Naive thymus-derived CD4-positive, alpha-beta T cell (primary cell): Measurements from ENCODE around the gene NT5M. TPM values are rescaled to one million over a fixed set of nuclear protein-coding genes. Genes with fewer than 3 reads are reported as not detected.
A peak's percentile ranks its signal among the peaks of the same experiment; 100 is the strongest.

Source experiments
- ATAC-seq: fragments of 150-1000 bp; cut with Tn5 transposase; 2 replicates; pipeline ENCODE4 v1.10.0; 2021; ENCODE audit warnings: mild to moderate bottlenecking, moderate library complexity
- CTCF ChIA-PET: fragments of 350-600 bp; sonication (Branson Sonifier 250); formaldehyde crosslinking; loops from one replicate; lab custom pipeline; 2021; ENCODE audit warnings: antibody characterized with exemption; lab: Charles Lee
- POLR2A ChIA-PET: fragments of 350-600 bp; sonication (Branson Sonifier 250); formaldehyde crosslinking; loops from one replicate; lab custom pipeline; 2021; ENCODE audit warnings: antibody characterized with exemption, inconsistent platforms; lab: Charles Lee
- DNase-seq, 9 donors: peaks; one replicate each; pipeline versions ENCODE4 v3.0.0 to v3.0.0-alpha.2; 2020 to 2022; ENCODE audit warnings: mixed read lengths in 1 of 9
- H3K27ac ChIP-seq: one replicate; pipeline ENCODE4 v1.7.0; 2013; ENCODE audit warnings: mild to moderate bottlenecking, low read depth, low read length, moderate library complexity
- H3K27me3 ChIP-seq, 2 donors: one replicate each; pipeline ENCODE4 v1.7.0; 2013; ENCODE audit warnings: low read length in 2 of 2, mild to moderate bottlenecking in 2 of 2, moderate library complexity in 2 of 2; ENCODE audit not compliant: control insufficient read depth in 2 of 2, insufficient read depth in 2 of 2
- H3K36me3 ChIP-seq, 3 experiments: 1 replicate in 2 of 3; 2 replicates in 1 of 3; pipeline ENCODE4 v1.7.0; 2013; ENCODE audit warnings: low read length in 3 of 3, mild to moderate bottlenecking in 3 of 3, moderate library complexity in 1 of 3; ENCODE audit not compliant: insufficient read depth in 3 of 3, control insufficient read depth in 2 of 3
- H3K4me1 ChIP-seq, 2 donors: one replicate each; pipeline ENCODE4 v1.7.0; 2013; ENCODE audit warnings: low read length in 2 of 2, mild to moderate bottlenecking in 2 of 2, moderate library complexity in 1 of 2; ENCODE audit not compliant: control insufficient read depth in 2 of 2, insufficient read depth in 2 of 2
- H3K4me3 ChIP-seq: 2 replicates; pipeline ENCODE4 v1.7.0; 2013; ENCODE audit warnings: mild to moderate bottlenecking, low read length
- H3K9me3 ChIP-seq, 3 experiments: 1 replicate in 2 of 3; 2 replicates in 1 of 3; pipeline ENCODE4 v1.7.0; 2013; ENCODE audit warnings: low read length in 3 of 3; ENCODE audit not compliant: control insufficient read depth in 2 of 3
- H3K27ac Mint-ChIP-seq, 9 donors: one replicate each; pipeline ENCODE4 v1.8.0; 2020 to 2022; ENCODE audit warnings: mixed read lengths in 9 of 9, mild to moderate bottlenecking in 8 of 9, moderate library complexity in 5 of 9, inconsistent platforms in 2 of 9
- H3K27me3 Mint-ChIP-seq, 5 donors: one replicate each; pipeline ENCODE4 v1.8.0; 2021 to 2022; ENCODE audit warnings: mixed read lengths in 5 of 5, mild to moderate bottlenecking in 1 of 5
- H3K36me3 Mint-ChIP-seq, 5 donors: one replicate each; pipeline ENCODE4 v1.8.0; 2020 to 2022; ENCODE audit warnings: mixed read lengths in 5 of 5, mild to moderate bottlenecking in 3 of 5, inconsistent platforms in 1 of 5
- H3K4me1 Mint-ChIP-seq, 7 donors: one replicate each; pipeline ENCODE4 v1.8.0; 2020 to 2022; ENCODE audit warnings: mixed read lengths in 7 of 7, mild to moderate bottlenecking in 3 of 7, inconsistent platforms in 1 of 7
- H3K4me3 Mint-ChIP-seq, 10 donors: one replicate each; pipeline ENCODE4 v1.8.0; 2020 to 2022; ENCODE audit warnings: mild to moderate bottlenecking in 10 of 10, mixed read lengths in 10 of 10, moderate library complexity in 6 of 10, inconsistent platforms in 2 of 10
- H3K9me3 Mint-ChIP-seq, 11 donors: one replicate each; pipeline ENCODE4 v1.8.0; 2020 to 2022; ENCODE audit warnings: mixed read lengths in 11 of 11, mild to moderate bottlenecking in 4 of 11, inconsistent platforms in 1 of 11, moderate library complexity in 1 of 11
- intact Hi-C, 2 donors: fragments of 100-400 bp; cut with micrococcal nuclease; formaldehyde crosslinking; loops; one replicate each; pipeline ENCODE4 v1.15.1; 2023
- polyA plus RNA-seq, 2 donors: library from polyadenylated mRNA; unstranded; fragments of 300-500 nt; fragmentation: Illumina TruSeq; gene quantifications; one replicate each; pipeline ENCODE4 v1.2.3, GENCODE V29; 2021
- total RNA-seq, 6 experiments: library from RNA in 5 of 6; stranded (reverse) in 5 of 6; gene quantifications; 1 replicate in 5 of 6; 2 replicates in 1 of 6; pipeline ENCODE4 v1.2.3 and lab custom pipeline; 2021 to 2026

The NT5M gene
- total and polyA plus RNA-seq, 7 experiments from 2014 or later = 0.85 to 6.3 (median 3.5) TPM

- peaks cover 8 to 21% (median 11%) of the 10 kb centered on the region in 7 donors for H3K4me1 Mint-ChIP-seq
- DNase-seq = no peak
- peaks cover 0 to 13% (median 0%) of the 10 kb centered on the region in 5 donors for H3K27me3 Mint-ChIP-seq
- ChIA-PET CTCF (no interaction called here), POLR2A (no interaction called here)
- no peak overlapping the region for H3K4me3 Mint-ChIP-seq
- no peaks in the 10 kb centered on the region for H3K27me3 ChIP-seq
- no peaks in the 10 kb centered on the region for H3K9me3 ChIP-seq
- peaks cover 0 to 3% (median 0%) of the 10 kb centered on the region in 11 donors for H3K9me3 Mint-ChIP-seq
- H3K36me3 ChIP-seq = no peaks in the 10 kb centered on the region
- intact Hi-C loops = no loop called here
- peaks cover 0 to 7% of the 10 kb centered on the region in 2 donors for H3K4me1 ChIP-seq
- no peaks in the 10 kb centered on the region for H3K36me3 Mint-ChIP-seq
- no peak for ATAC-seq
- H3K27ac Mint-ChIP-seq = peak overlapping the region in 3 of 9 donors; percentile 16 to 47 (median 24)
- no peak overlapping the region for H3K4me3 ChIP-seq
- no peak overlapping the region for H3K27ac ChIP-seq
These were observed 83.9 kb downstream of the NT5M start for GRCh38 chr17:17387017-17387497.

- H3K4me3 ChIP-seq = no peak overlapping the region
- H3K9me3 Mint-ChIP-seq = peaks cover 0 to 3% (median 0%) of the 10 kb centered on the region in 11 donors
- ChIA-PET POLR2A (no interaction called here), CTCF (no interaction called here)
- intact Hi-C loops = no loop called here
- H3K4me3 Mint-ChIP-seq = no peak overlapping the region
- H3K4me1 ChIP-seq = peaks cover 5 to 13% of the 10 kb centered on the region in 2 donors
- ATAC-seq = no peak
- H3K4me1 Mint-ChIP-seq = peaks cover 10 to 26% (median 16%) of the 10 kb centered on the region in 7 donors
- H3K27me3 ChIP-seq = no peaks in the 10 kb centered on the region
- no peaks in the 10 kb centered on the region for H3K9me3 ChIP-seq
- H3K27ac Mint-ChIP-seq = peak overlapping the region in 2 of 9 donors; percentile 16 to 24
- no peaks in the 10 kb centered on the region for H3K36me3 Mint-ChIP-seq
- DNase-seq = peak in 2 of 9 donors; percentile 2 to 11
- no peak overlapping the region for H3K27ac ChIP-seq
- no peaks in the 10 kb centered on the region for H3K36me3 ChIP-seq
- H3K27me3 Mint-ChIP-seq = peaks cover 0 to 15% (median 0%) of the 10 kb centered on the region in 5 donors
These were observed 84.6 kb downstream of the NT5M start for GRCh38 chr17:17387498-17388362.

- ChIA-PET POLR2A (no interaction called here), CTCF (interaction anchor here (1.5 kb wide), 1 partner anchor 28 kb away, joined by 3 read pairs; no protein-coding TSS in a partner anchor)
These were observed 85.7 kb downstream of the NT5M start for GRCh38 chr17:17388657-17389496.

GRCh38 chr17:17391668-17392370, 88.6 kb downstream of the NT5M start:
- H3K9me3 Mint-ChIP-seq = peaks cover 0 to 5% (median 0%) of the 10 kb centered on the region in 11 donors
- H3K4me3 Mint-ChIP-seq = peak overlapping the region; percentile 82 to 92 (median 89)
- POLR2A ChIA-PET = interaction anchor here (0.8 to 2.7 kb wide), 8 partner anchors 9 to 42 kb away, joined by 3 to 16 read pairs (median 4); no protein-coding TSS in a partner anchor
- H3K27ac Mint-ChIP-seq = peak overlapping the region; percentile 58 to 91 (median 88)
- intact Hi-C loops = loop anchor here in 1 of 2 donors (1.0 kb wide), 4 partner anchors 11 to 84 kb away; partner anchors contain the start of gene MED9
- H3K4me3 ChIP-seq = peak overlapping the region; percentile 64
- CTCF ChIA-PET = interaction anchor here (0.9 to 2.6 kb wide), 6 partner anchors 14 to 105 kb away, joined by 3 to 13 read pairs (median 8); partner anchors contain the start of gene RASD1
- ATAC-seq = peak; percentile 88
- no peaks in the 10 kb centered on the region for H3K27me3 ChIP-seq
- peaks cover 14 to 33% (median 21%) of the 10 kb centered on the region in 7 donors for H3K4me1 Mint-ChIP-seq
- H3K27ac ChIP-seq = peak overlapping the region; percentile 54
- H3K36me3 Mint-ChIP-seq = no peaks in the 10 kb centered on the region
- no peaks in the 10 kb centered on the region for H3K36me3 ChIP-seq
- peaks cover 6 to 18% of the 10 kb centered on the region in 2 donors for H3K4me1 ChIP-seq
- DNase-seq = peak; percentile 24 to 85 (median 78)
- no peaks in the 10 kb centered on the region for H3K9me3 ChIP-seq
- H3K27me3 Mint-ChIP-seq = peaks cover 0 to 12% (median 0%) of the 10 kb centered on the region in 5 donors

More at GRCh38 chr17:17388657-17389496, 85.7 kb downstream of the NT5M start:
- ATAC-seq = no peak
- Mint-ChIP-seq H3K4me3 (no peak overlapping the region), H3K36me3 (no peaks in the 10 kb centered on the region), H3K9me3 (peaks cover 0 to 3% (median 0%) of the 10 kb centered on the region in 11 donors), H3K27me3 (peaks cover 0 to 12% (median 0%) of the 10 kb centered on the region in 5 donors), H3K27ac (no peak overlapping the region), H3K4me1 (peaks cover 13 to 30% (median 25%) of the 10 kb centered on the region in 7 donors)
- Histone ChIP-seq H3K4me3 (no peak overlapping the region), H3K4me1 (peaks cover 6 to 18% of the 10 kb centered on the region in 2 donors), H3K27me3 (no peaks in the 10 kb centered on the region), H3K36me3 (no peaks in the 10 kb centered on the region), H3K27ac (no peak overlapping the region), H3K9me3 (no peaks in the 10 kb centered on the region)
- intact Hi-C loops = no loop called here
- no peak for DNase-seq

GRCh38 chr17:17393976-17394375, 90.8 kb downstream of the NT5M start:
- Mint-ChIP-seq H3K9me3 (peaks cover 0 to 5% (median 0%) of the 10 kb centered on the region in 11 donors), H3K27me3 (peaks cover 0 to 13% (median 0%) of the 10 kb centered on the region in 5 donors), H3K4me1 (peaks cover 16 to 43% (median 31%) of the 10 kb centered on the region in 7 donors), H3K4me3 (peak overlapping the region in 4 of 10 donors; percentile 46 to 56 (median 53)), H3K27ac (peak overlapping the region in 2 of 9 donors; percentile 43 to 59), H3K36me3 (no peaks in the 10 kb centered on the region)
- Histone ChIP-seq H3K27me3 (no peaks in the 10 kb centered on the region), H3K4me1 (peaks cover 6 to 18% of the 10 kb centered on the region in 2 donors), H3K27ac (no peak overlapping the region), H3K4me3 (no peak overlapping the region), H3K9me3 (no peaks in the 10 kb centered on the region), H3K36me3 (no peaks in the 10 kb centered on the region)
- intact Hi-C loops = no loop called here
- POLR2A ChIA-PET = interaction anchor here (2.1 kb wide), 1 partner anchor 9 kb away, joined by 13 read pairs; no protein-coding TSS in a partner anchor
- no peak for ATAC-seq
- CTCF ChIA-PET = no interaction called here
- no peak for DNase-seq
